Astrocyte of the spinal cord (primary cell): ENCODE measurements around the gene NPHP1.
"Not testable (repeated sequence)": the region's sequence is repeated elsewhere in the genome, so short reads cannot be mapped to it uniquely, and the experiment has no call there.

Experiments used
- DNase-seq: peaks from one replicate; pipeline ENCODE4 v3.0.0; 2011; ENCODE audit warnings: low read depth, low spot score
- H3K4me3 ChIP-seq: 2 replicates; pipeline ENCODE4 v1.5.1; 2011; ENCODE audit warnings: low read depth, mild to moderate bottlenecking, low read length, moderate library complexity
- in situ Hi-C: cut with HindIII; loops from 2 replicates; pipeline ENCODE4 v1.10.0; 2017; ENCODE audit warnings: low sequenced_read_pairs
- TF ChIP-seq, protein P1 (sequence below): IDR thresholded peaks from 2 replicates; pipeline ENCODE4 v1.5.1; 2012; ENCODE audit warnings: low read depth, mild to moderate bottlenecking, low read length, inconsistent platforms

The NPHP1 gene

DNA sequence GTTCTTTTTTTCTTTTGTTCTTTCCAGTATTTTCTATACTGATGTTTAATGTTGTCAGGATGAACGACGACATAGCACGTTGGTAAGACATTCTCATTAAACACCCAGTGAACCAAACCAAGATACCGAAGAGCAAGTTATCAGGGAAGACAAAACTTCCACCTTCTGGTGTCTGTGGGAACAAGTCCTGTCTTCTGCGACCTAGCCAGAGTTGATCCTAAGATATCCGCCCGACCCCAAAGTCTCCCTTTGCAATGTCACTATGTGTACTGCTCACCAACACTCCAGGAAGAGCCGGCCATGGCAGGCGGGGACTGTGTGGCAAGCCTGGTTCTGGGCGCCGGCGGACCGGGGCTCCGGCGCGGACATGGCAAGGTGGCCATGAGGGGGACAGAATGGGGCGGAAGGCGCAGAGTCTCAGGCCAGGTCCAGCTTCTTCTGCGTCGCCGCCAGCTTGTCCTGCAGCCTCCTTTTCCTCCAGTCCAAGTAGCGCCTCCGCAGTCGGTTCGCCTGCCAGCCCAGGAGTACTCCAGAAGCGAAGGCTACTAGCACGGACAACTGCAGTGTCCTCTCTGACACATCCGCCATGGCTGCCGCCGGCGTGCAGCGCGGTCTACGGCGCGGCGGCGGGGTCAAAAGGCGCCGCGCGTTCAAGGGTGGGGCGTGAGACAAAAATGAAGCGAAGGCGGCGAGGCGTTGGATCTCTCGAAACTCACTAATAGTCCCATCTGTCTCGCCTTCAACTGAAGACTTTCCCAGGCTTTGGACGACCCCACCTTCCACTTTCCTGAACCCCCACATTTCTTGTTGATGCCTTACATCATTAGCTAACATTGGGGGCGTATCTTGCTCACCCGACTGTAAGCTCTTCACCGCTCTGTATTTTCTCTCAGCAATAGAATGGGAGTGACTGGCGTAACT, 7.4 kb upstream of the NPHP1 start, which contains the start of gene MTLN:
Gene MTLN, minus strand, starts transcription at position 610 of the 921 bp plus-strand sequence. Its CDS starts 22 bp downstream, at position 588.
- TF ChIP-seq, protein P1, sequence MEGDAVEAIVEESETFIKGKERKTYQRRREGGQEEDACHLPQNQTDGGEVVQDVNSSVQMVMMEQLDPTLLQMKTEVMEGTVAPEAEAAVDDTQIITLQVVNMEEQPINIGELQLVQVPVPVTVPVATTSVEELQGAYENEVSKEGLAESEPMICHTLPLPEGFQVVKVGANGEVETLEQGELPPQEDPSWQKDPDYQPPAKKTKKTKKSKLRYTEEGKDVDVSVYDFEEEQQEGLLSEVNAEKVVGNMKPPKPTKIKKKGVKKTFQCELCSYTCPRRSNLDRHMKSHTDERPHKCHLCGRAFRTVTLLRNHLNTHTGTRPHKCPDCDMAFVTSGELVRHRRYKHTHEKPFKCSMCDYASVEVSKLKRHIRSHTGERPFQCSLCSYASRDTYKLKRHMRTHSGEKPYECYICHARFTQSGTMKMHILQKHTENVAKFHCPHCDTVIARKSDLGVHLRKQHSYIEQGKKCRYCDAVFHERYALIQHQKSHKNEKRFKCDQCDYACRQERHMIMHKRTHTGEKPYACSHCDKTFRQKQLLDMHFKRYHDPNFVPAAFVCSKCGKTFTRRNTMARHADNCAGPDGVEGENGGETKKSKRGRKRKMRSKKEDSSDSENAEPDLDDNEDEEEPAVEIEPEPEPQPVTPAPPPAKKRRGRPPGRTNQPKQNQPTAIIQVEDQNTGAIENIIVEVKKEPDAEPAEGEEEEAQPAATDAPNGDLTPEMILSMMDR, result no peak
- in situ Hi-C loops, result no loop called here
- DNase-seq, result peak; percentile 79
- peak within 1 kb of the TSS; percentile 64 for H3K4me3 ChIP-seq

DNA sequence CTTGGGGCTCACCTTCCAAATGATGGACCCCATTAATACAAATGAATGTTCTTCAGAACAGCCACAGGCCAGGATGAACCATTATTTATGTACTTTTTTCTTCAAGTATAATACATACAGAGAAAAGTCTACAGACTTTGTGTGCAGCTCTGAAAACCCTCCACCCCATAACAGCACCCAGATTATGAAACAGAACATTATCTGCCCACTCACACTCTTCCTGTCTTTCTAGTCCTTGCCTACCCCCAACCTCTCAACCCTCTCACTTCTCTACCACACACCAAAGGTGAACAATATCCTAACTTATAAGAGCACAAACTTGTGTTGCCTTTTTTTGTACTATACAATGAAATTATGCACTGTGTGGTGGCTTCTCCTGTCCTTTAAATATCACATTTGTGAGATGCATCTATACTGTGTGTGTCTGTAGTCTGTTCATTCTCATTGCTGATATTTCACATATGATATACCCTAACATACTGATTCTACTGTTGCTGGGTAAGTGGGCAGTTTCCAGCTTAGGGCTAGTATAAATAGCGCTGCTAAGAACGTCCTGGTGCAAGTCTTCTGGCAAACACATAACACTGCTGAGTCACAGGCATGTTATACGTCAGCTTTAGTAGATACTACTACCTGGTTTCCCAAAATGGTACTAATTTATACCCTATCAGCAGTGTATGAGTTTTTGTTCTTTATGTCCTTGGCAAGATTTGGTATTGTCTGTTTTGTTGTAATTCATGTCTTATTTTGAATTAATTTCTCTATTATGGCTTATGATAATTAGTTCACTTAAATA, 1.0 kb upstream of the NPHP1 start:
- DNase-seq, result no peak
- in situ Hi-C loops, result no loop called here
- TF ChIP-seq, protein P1, result no peak
- no peak overlapping the region for H3K4me3 ChIP-seq

DNA sequence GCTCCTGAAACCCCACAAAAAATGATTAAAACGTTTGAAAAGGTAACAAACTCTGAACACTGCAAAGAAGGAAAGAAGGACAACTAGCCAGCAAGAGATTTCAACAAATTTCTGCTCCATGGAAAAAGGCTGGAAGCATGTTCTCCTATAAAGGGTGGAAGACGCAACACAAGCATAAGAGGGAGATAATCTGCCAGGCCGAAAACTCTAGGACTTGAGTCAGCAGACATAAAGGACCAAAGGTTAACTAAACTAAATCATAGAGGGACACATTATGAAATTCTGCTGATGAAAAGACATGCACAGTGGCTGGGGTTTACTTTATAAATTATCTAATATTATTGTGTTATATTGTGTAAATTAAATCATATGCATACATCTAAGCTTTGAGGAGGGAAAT, 6.8 kb downstream of the NPHP1 start:
- in situ Hi-C loops, result no loop called here
- DNase-seq, result no peak
- TF ChIP-seq, protein P1, result no peak
- H3K4me3 ChIP-seq, result no peak overlapping the region

DNA sequence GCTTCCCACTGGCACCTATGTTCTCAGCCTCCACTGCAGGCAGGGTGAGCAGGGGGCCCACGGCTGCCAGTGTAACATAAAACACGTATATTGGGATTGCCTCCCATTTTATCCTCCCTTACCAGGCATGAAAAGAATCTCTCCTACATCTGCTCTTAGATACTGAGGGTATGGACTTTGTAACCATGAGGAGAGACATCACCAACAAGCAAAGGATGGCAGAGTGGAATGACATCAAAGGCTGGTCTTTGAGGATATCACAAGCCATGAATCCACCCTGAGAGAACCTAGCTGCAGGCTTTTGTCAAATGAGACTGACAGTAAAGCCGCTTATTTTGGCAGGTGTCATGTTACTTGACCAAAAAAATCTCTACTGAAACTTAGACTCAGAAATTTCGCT, 7.4 kb downstream of the NPHP1 start:
- in situ Hi-C loops, result no loop called here

DNA sequence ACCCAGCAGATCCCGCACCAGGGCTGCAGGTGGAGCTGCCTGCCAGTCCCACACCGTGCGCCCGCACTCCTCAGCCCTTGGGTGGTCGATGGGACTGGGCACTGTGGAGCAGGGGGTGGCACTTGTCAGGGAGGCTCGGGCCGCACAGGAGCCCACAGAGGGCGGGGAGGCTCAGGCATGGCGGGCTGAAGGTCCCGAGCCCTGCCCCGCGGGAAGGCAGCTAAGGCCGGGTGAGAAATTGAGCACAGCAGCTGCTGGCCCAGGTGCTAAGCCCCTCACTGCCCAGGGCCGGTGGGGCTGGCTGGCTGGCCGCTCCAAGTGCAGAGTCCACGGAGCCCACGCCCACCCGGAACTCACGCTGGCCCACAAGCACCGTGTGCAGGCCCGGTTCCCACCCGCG, 14.6 kb downstream of the NPHP1 start:
- DNase-seq, H3K4me3 ChIP-seq, in situ Hi-C loops: not testable (repeated sequence)

More for the DNA sequence above, 7.4 kb downstream of the NPHP1 start:
- H3K4me3 ChIP-seq, result no peak overlapping the region
- no peak for DNase-seq
- TF ChIP-seq, protein P1, result no peak

DNA sequence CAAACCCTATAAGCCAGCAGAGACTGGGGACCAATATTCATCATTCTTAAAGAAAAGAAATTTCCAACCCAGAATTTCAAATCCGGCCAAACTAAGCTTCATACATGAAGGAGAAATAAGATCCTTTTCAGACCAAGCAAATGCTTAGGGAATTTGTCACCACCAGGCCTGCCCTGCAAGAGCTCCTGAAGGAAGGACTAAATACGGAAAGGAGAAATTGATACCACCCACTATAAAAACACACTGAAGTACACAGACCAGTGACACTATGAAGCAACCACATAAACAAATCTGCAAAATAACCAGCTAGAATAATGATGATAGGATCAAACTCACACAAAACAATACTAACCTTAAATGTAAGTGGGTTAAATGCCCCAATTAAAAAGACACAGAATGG, 22.4 kb downstream of the NPHP1 start:
- no peak overlapping the region for H3K4me3 ChIP-seq
- DNase-seq, result no peak
- in situ Hi-C loops, result no loop called here
- TF ChIP-seq, protein P1, result no peak
